GM18909 (cell line): ENCODE data around the gene SLC25A30.
"Not testable (repeated sequence)": the region's sequence is repeated elsewhere in the genome, so short reads cannot be mapped to it uniquely, and the experiment has no call there.

Experiments used
- ATAC-seq: cut with Tn5 transposase; IDR thresholded peaks from one replicate; pipeline ENCODE4 v1.9.1; 2021; ENCODE audit warnings: mild to moderate bottlenecking; ENCODE audit not compliant: unreplicated experiment, poor library complexity

SLC25A30 gene

GRCh38 chr13:45433381-45433790, 15.2 kb upstream of the SLC25A30 start:
- ATAC-seq = no peak

DNA sequence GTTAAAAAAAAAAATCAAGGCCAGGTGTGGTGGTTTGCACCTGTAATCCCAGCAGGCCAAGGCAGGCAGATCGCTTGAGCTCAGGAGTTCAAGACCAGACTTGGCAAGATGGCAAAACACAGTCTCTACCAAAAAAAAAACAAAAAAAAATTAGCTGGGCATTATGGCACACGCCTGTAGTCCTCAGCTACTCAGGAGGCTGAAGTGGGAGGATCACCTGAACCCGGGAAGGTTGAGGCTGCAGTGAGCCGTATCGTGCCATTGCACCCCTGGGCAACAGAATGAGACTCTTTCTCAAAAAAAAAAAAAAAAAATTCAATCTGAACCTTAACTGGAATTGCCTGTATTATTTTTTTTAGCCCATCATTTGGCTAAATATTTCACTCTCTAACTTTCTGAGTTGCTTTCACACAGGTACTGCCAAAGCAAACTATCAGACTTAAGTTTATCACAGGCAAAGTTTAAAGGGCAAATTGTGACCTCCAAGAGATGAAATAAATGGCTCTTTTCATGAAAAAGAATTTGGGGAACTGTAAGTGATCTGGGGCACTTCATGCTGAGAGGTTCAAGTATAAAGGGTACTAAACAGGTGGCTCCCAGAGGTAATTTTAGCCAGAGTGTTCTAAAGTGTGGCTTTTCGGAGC, 14.7 kb upstream of the SLC25A30 start:
- ATAC-seq = no peak

- ATAC-seq = not testable (repeated sequence)
Measured at GRCh38 chr13:45426056-45426841, 8.1 kb upstream of the SLC25A30 start.

GRCh38 chr13:45422731-45423292, 4.6 kb upstream of the SLC25A30 start:
- no peak for ATAC-seq

DNA sequence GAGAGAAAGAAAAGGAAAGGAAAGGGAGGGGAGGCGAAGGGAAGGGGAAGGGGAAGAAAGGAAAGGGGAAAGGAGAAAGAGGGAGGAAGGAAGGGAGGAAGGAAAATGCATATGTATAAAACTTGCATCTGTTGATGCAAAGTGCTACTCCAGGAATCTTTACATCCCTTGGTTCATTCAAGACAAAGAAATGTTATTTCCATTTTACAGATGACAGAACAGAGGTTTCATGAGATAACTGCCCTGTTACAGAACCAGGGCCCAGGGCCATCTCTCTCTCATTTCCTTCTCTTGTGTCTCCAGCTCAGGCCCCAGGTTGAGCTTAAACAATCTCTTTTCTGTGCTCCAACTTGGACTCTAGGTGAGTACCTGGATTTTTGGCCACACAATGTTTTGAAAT, 1.8 kb upstream of the SLC25A30 start:
- no peak for ATAC-seq

DNA sequence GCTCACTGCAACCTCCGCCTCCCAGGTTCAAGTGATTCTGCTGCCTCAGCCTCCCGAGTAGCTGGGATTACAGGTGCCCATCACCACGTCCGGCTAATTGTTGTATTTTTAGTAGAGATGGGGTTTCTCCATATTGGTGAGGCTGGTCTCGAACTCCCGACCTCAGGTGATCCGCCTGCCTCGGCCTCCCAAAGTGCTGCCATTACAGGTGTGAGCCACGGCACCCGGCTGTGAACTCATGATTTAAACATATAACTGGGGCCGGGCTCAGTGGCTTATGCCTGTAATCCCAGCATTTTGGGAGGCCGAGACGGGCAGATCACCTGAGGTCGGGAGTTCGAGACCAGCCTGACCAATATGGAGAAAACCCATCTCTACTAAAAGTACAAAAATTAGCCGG, 1.2 kb upstream of the SLC25A30 start:
- ATAC-seq = not testable (repeated sequence)

DNA sequence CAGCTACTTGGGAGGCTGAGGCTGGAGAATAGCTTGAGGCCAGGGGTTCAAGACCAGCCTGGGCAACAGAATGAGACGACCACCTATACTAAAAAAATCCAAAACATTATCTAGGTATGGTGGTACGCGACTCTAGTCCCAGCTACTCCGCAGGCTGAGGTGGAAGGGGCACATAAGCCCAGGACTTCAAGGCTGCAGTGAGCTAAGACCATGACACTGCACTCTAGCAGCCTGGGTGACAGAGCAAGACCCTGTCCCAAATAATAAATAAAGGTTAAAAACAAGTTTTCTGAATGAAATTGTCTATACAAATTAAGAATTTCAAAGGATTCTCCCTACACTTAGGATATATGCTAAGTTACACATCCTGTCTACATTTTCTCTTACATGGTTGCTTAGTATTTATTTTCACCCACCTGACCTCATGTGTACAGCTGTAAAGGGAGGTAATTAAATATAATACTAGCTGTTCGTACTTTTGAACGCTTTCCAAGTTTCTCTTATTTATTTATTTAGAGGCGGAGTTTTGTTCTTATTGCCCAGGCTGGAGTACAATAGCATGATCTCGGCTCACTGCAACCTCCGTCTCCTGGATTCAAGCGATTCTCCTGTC, 1.6 kb downstream of the SLC25A30 start:
- no peak for ATAC-seq

DNA sequence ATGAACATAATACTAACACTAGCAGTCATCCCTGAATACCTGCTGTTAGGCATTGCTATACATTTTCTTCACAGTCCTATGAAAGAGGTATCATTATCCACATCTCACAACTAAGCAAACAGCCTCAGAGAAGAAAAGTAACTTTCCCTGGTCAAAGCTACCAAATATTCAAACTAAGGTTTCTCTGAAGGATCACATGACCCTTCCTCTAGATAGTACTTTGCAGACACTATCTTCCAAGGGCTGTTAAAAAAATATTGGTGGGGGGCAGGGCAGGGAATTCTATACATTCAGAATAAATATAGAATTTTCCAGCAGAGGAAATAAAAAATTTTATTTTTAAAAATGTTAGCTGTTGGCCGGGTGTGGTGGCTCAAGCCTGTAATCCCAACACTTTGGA, 3.1 kb downstream of the SLC25A30 start:
- ATAC-seq = no peak

DNA sequence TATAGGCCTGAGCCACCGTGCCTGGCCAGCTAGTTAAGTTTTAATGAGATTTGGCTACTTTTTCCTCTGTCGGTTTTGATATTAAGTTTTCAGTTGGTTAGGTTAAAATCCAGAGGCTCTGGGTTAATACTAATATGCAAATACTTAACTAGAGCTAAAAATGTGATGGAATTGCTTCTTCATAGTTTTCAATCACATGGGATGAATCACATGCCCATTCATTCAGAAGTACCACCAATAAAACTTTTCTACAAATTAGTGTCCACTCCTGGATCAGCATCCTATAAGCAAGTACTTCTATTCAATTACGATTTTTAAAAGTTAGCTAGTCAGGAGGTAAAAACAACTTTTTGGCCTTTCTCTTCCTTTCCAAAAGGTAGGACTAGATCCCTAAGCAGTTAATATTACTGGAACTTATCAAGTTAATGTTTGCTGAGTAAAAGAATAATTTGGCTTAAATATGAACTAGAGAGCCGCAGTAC, 4.3 kb downstream of the SLC25A30 start:
- ATAC-seq = no peak

DNA sequence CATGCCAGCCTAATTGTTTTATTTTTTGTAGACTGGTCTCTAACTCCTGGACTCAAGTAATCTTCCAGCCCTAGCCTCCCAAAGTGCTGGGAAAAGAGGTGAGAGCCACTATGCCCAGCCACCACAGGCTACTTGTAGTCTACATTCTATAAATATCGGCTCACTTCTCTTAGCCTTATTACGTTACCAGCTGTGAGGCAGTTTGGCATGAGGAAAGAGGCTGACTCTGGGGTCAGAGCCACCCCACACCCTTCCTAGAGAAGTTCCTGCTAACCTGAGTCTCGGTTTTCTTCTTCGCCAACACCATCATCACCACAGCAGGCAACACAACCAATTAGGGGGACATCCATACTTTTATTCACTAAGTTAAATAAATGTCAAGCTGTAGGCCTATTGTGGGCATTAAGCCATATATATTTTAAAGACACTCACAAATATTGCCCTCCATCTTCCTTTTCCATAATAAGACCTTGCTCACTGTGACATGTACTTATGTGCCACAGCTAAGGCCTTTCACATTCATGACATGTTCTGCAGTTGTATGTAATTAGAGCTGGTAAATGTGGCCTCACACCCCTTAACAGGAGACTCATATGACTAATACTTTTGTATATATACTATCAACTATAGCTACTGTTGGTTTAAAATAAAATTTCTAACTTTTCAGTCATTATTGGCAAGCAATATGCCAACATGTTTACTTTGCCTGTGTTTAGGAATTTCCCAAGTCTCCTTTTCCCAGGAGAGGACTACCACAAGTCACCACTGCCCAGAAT, 5.7 kb downstream of the SLC25A30 start:
- no peak for ATAC-seq

- ATAC-seq = no peak
Measured at GRCh38 chr13:45411631-45412030, 6.5 kb downstream of the SLC25A30 start.

GRCh38 chr13:45411221-45411620, 7.0 kb downstream of the SLC25A30 start:
- ATAC-seq = no peak

DNA sequence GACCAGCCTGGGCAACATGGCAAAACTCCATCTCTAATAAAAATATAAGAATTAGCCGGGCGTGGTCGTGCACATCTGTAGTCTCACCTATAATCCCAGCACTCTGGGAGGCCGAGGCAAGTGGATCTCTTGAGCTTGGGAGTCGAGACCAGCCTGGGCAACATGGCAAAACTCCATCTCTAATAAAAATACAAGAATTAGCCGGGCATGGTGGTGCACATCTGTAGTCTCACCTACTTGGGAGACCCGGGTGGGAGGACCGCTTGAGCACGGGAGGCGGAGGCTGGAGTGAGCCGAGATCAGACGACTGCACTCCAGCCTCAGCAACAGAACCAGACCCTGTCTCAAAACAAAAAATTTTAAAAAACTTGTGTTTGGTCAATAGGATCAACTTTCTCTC, 7.7 kb downstream of the SLC25A30 start:
- no peak for ATAC-seq

DNA sequence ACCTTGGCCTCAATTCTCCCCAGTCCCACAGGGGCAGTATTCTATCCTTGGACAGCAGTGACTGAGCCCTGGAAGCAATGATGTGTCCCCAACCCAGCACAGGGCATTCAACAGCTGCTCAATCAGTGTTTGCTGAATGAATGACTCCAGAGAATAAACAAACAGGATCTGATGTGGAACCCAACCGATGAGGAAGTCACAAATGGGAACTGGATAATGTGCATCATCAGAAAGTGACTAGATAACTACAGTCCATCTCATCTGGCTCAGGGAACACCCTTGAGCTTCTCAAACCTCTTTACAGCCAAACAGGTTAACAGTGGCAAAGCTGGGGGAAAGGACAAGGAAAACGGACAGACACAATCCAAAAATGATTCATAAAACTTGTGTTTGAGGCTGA, 8.2 kb downstream of the SLC25A30 start:
- no peak for ATAC-seq

DNA sequence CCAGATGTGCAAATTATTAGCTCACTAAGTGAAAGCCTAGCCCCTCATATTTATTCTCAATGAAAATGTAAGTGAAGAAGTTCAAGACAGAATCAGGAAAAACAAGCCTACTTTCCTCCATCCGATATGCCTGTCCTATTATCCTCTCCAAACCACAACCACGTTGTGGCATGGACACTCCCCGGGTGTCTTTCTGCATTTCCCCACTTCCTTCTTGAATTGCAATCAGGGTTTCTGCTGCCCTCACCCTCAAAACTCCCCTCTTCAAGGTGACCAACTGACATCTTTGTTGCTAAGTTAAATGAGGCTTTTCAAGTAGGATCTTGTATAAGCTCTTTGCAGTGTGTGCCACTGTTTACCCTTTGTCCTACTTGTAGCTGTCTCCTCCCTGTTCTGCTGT, 11.8 kb downstream of the SLC25A30 start:
- ATAC-seq = no peak

DNA sequence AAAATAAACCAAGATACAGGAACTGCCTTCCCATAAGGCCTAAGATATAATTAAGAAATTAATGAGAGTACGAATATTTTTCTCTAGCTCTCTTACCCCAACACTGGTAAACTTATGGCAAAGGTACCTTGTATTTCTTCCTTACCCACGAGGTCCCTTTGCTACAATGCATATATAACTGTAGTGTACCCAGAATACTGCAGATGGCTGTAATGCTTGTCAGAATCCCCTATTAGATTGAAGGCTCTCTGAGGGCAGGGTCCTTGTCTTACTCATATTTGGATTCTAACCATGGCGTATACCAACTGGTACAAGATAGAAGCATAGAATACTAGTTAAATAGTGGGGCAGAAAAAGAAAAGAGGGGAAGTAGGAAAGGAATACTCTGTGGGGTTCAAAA, 15.1 kb downstream of the SLC25A30 start:
- ATAC-seq = no peak

DNA sequence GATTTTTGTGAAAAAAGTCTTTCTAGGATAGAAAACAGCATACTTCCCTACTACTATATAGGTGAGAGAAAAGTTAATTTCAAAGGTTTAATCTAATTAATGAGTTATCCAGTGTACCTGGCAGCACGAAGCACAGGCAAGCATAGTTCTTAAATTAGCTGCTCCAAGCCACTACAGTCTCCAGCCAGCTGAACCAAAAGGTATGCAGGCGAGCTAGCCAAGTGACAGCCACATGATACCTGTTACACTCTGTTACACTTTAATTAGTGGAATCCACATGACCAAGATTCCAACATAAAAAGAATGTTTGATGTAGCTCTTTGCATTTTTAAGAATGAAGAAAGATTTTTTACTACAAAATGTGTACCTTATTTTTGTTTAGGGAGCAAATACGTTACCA, 15.5 kb downstream of the SLC25A30 start:
- no peak for ATAC-seq

GRCh38 chr13:45401314-45401713, 16.9 kb downstream of the SLC25A30 start:
- no peak for ATAC-seq

GRCh38 chr13:45398877-45399276, 19.3 kb downstream of the SLC25A30 start:
- no peak for ATAC-seq

DNA sequence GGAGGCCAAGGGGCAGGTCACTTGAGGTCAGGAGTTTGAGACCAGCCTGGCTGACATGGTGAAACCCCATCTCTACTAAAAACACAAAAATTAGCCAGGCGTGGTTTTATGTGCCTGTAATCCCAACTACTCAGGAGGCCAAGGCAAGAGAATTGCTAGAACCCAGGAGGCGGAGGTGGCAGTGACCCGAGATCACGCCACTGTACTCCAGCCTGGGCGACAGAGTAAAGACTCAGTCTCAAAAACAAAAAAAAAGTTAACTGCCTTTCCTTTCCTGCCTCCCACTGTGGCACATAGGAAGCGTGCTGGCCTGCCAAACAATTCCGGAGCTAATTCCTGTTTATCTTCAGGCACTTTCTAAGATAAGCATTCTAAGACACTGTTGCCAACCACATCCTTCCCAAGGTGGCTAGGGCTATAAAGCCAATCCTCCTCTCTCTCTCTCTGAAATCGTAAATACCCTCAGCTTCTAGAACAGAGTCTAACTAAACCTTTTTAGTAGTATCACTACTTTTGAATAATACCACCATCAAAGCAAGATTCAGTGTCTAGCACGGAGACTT, 21.6 kb downstream of the SLC25A30 start:
- ATAC-seq = no peak
